Left cardiac atrium (tissue), 4 donors: ENCODE data around the gene NDUFS3. TPM values are rescaled to one million over a fixed set of nuclear protein-coding genes. Genes with fewer than 3 reads are reported as not detected.
A peak's percentile ranks its signal among the peaks of the same experiment; 100 is the strongest.
"Not testable (repeated sequence)": the region's sequence is repeated elsewhere in the genome, so short reads cannot be mapped to it uniquely, and the experiment has no call there.

Experiments
- ATAC-seq, 2 donors: fragments of 200-7000 bp; cut with Tn5 transposase; one replicate each; pipeline ENCODE4 v1.9.1; 2020; ENCODE audit warnings: mild to moderate bottlenecking in 2 of 2, moderate library complexity in 2 of 2
- DNase-seq: peaks from one replicate; pipeline ENCODE4 v3.0.0-alpha.2; 2020
- intact Hi-C, 2 donors: fragments of 100-400 bp; cut with DNase I; formaldehyde crosslinking; loops; one replicate each; pipeline versions ENCODE4 v1.14.1 to v1.15.1; 2022 to 2023
- total RNA-seq, 2 donors: library from RNA; stranded (reverse); fragmentation: NEBNext Ultra II Directional; extraction: Animal tissue kit (Norgen Biotek cat#: 25700); gene quantifications; one replicate each; pipeline ENCODE4 v1.2.1, GENCODE V29; 2021
- donor health status: DM: no; HTN: yes; CAD: no.
- donor health status: DM: no; HTN: yes; CAD: no; lungs with severe emphysema.
- donor health status: DM: yes; HTN: yes; CAD: no.
- donor health status: Dilated cardiomyopathy.

Gene NDUFS3
- total RNA-seq, 2 donors from 2014 or later = 150 to 182 TPM

- no peak for DNase-seq
- intact Hi-C loops = no loop called here
- peak in 1 of 2 donors; percentile 38 for ATAC-seq
Observed at GRCh38 chr11:47553406-47553743, 25.5 kb upstream of the NDUFS3 start.

- ATAC-seq, intact Hi-C loops, DNase-seq: not testable (repeated sequence)
Observed at GRCh38 chr11:47557004-47557403, 21.9 kb upstream of the NDUFS3 start.

- ATAC-seq = no peak
- intact Hi-C loops = no loop called here
Observed at GRCh38 chr11:47558695-47559094, 20.2 kb upstream of the NDUFS3 start.

GRCh38 chr11:47560426-47560825, 18.4 kb upstream of the NDUFS3 start:
- intact Hi-C loops = no loop called here
- DNase-seq (no peak), ATAC-seq (no peak)

More at GRCh38 chr11:47558695-47559094, 20.2 kb upstream of the NDUFS3 start:
- no peak for DNase-seq

- ATAC-seq, DNase-seq, intact Hi-C loops: not testable (repeated sequence)
Observed at GRCh38 chr11:47562393-47562792, 16.5 kb upstream of the NDUFS3 start.

- DNase-seq, intact Hi-C loops, ATAC-seq: not testable (repeated sequence)
Observed at GRCh38 chr11:47564366-47564765, 14.5 kb upstream of the NDUFS3 start.

GRCh38 chr11:47564933-47565339, 13.9 kb upstream of the NDUFS3 start:
- no peak for DNase-seq
- intact Hi-C loops = no loop called here

GRCh38 chr11:47565340-47566148, 13.3 kb upstream of the NDUFS3 start, which contains the start of gene PTPMT1:
Gene PTPMT1 (plus strand): TSS chr11:47565599. CDS start chr11:47565623, 24 bp downstream.
- ATAC-seq (peak; percentile 96 to 98), DNase-seq (peak; percentile 83)
- intact Hi-C loops = no loop called here

More at GRCh38 chr11:47564933-47565339, 13.9 kb upstream of the NDUFS3 start:
- ATAC-seq = peak; percentile 3 to 14

- DNase-seq = no peak
- ATAC-seq = peak; percentile 10 to 22
- intact Hi-C loops = no loop called here
Observed at GRCh38 chr11:47566149-47566698, 12.7 kb upstream of the NDUFS3 start.

GRCh38 chr11:47569646-47570045, 9.2 kb upstream of the NDUFS3 start:
- DNase-seq (no peak), ATAC-seq (no peak)
- intact Hi-C loops = no loop called here

- ATAC-seq (peak in 1 of 2 donors; percentile 16), DNase-seq (no peak)
- intact Hi-C loops = no loop called here
Observed at GRCh38 chr11:47570651-47571356, 8.1 kb upstream of the NDUFS3 start.

GRCh38 chr11:47571357-47571729, 7.5 kb upstream of the NDUFS3 start:
- no peak for DNase-seq
- ATAC-seq = no peak
- intact Hi-C loops = no loop called here

- DNase-seq (no peak), ATAC-seq (no peak)
- intact Hi-C loops = no loop called here
Observed at GRCh38 chr11:47571895-47572294, 7.0 kb upstream of the NDUFS3 start.

GRCh38 chr11:47572715-47573255, 6.1 kb upstream of the NDUFS3 start:
- peak; percentile 16 to 70 for ATAC-seq
- peak; percentile 32 for DNase-seq
- intact Hi-C loops = no loop called here

GRCh38 chr11:47573321-47573720, 5.6 kb upstream of the NDUFS3 start:
- ATAC-seq (peak; percentile 90), DNase-seq (no peak)
- intact Hi-C loops = no loop called here

- DNase-seq (no peak), ATAC-seq (no peak)
Observed at GRCh38 chr11:47577460-47578041, 1.3 kb upstream of the NDUFS3 start.

GRCh38 chr11:47583844-47584243, 5.0 kb downstream of the NDUFS3 start:
- DNase-seq = no peak
- no peak for ATAC-seq
- intact Hi-C loops = no loop called here

More at GRCh38 chr11:47577460-47578041, 1.3 kb upstream of the NDUFS3 start:
- intact Hi-C loops = no loop called here

GRCh38 chr11:47586098-47586855, 7.4 kb downstream of the NDUFS3 start, which contains the start of gene FAM180B:
Gene FAM180B (plus strand): TSS chr11:47586678. CDS start chr11:47586769, 91 bp downstream.
- intact Hi-C loops = no loop called here
- DNase-seq (no peak), ATAC-seq (peak in 1 of 2 donors; percentile 17)
